ENCODE data around the gene CD63.

CD63 gene

GRCh38 chr12:55720071-55720564 lies 8.7 kb downstream of the CD63 start, which contains the start of gene RDH5:
TSS of gene RDH5 (plus strand) at chr12:55720393. CDS start at chr12:55721185, 792 bp downstream.
- peak; percentile 83 for DNase-seq (ENCODE audit: extremely low read depth, low read depth)
- no peak for TF ChIP-seq CTCF (IDR thresholded peaks at IDR 0.05; ENCODE audit: low read depth, low read length)

DNA sequence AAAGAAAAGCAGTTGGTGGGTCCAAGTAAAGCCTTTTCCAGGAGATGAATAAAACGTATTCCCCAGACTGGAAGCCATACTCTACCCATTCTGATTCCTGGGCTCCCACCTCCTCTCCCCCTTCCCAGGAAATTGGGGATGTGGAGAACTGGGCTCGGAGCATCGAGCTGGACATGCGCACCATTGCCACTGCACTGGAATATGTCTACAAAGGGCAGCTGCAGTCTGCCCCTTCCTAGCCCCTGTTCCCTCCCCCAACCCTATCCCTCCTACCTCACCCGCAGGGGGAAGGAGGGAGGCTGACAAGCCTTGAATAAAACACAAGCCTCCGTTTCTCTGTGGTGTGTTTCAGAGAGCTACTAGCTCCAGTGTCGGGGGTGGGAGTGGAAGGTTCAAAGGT lies 9.4 kb downstream of the CD63 start:
- TF ChIP-seq CTCF (IDR thresholded peaks at IDR 0.05; ENCODE audit: low read depth, low read length), result no peak
- DNase-seq (ENCODE audit: extremely low read depth, low read depth), result no peak

DNA sequence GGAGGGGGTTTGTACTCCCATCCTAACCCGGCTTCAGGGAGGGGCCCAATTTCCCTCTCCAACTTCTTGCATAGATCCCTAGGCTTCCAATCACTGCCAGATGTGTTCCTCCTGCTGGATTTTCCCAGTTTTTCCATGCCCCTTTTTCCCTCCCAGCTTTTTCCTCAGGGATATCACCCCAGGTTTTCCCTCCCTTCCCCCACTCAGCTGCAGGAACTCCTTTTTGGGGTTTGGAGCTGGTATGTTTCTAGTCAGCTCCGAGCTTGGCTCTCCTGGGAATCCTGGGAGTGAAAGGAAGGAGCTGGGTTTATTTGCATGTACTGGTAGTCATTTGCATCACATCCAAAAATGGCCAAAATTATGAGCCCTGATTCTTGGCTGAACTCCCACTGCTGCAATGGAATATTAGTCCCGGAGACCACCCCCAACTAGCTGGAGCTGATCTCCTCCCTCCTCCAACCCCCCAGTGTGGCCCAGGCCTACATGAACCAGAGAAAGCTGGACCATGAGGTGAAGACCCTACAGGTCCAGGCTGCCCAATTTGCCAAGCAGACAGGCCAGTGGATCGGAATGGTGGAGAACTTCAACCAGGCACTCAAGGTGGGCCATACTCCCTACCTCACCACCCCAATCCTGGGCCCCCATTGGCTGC lies 10.1 kb downstream of the CD63 start:
- no peak for TF ChIP-seq CTCF (IDR thresholded peaks at IDR 0.05; ENCODE audit: low read depth, low read length)
- no peak for DNase-seq (ENCODE audit: extremely low read depth, low read depth)

GRCh38 chr12:55718015-55718414 lies 10.8 kb downstream of the CD63 start:
- DNase-seq (ENCODE audit: extremely low read depth, low read depth), result no peak
- no peak for TF ChIP-seq CTCF (IDR thresholded peaks at IDR 0.05; ENCODE audit: low read depth, low read length)

DNA sequence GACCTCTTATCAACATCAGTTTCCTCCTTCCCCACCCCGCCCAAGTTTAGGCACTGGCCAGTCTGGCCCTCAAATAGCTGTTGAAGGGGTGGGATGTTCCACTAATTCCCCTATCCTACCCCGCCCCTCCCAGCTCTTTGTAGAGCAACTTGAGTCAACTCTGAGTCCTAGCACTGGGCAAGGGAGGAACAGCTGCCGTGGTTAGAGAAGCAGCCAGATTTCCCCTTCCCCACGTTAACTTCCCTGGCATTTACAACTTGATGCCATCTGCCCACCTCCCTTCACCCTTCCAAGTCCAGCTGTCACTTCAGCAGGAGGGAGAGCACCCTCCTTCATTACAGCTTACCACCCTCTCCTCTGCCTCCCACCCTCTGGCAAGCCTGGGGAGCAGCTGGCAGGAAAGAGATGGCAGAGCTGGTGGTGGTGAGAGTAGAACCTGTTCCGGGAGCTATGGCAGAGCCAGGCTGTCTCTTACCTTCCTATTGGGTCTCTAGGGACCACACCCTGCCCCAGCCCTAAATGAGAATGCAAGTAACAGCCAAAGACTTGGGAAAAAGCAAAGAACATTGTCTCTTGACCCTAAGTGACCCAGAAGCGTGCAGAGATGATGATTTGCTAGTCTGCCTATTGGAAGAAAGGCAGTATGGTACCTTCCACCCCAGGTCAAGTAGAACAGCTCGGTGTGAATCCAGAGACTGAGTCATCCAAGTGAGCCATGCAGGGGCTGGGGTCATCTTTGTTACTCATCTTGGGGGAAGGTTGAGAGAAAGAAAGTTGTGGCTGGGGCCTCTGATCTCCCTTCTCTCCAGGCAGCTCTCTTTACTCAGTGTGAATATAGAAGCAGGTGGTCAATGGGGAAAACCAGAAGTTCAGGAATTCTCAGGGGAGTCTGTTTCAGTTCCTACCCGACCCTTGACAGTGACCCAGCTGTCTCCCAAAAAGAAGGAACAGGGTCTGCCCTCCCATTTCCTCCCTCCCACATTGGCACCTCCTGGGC lies 11.5 kb downstream of the CD63 start:
- no peak for TF ChIP-seq CTCF (IDR thresholded peaks at IDR 0.05; ENCODE audit: low read depth, low read length)
- no peak for DNase-seq (ENCODE audit: extremely low read depth, low read depth)

DNA sequence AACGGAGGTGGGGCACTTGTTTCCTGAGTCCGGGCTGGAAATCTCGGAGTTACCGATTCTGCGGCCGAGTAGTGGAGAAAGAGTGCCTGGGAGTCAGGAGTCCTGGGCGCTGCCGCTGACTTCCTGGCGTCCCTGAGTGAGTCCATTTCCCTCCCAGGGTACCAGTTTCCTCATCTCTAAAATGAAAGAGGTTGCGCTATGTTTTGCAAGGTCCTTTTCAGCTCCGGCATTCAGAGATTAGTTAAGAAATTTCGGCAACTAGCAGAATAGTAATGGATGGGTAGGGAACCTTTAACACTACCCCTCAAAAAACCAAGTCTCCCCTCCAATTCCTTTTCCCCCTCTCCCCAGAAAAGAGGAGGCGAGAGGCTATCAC lies 12.2 kb downstream of the CD63 start:
- TF ChIP-seq CTCF (IDR thresholded peaks at IDR 0.05; ENCODE audit: low read depth, low read length), result no peak
- DNase-seq (ENCODE audit: extremely low read depth, low read depth), result no peak
